HG03045 (cell line): Measurements from ENCODE around the gene NUB1.

Experiments used
- ATAC-seq: cut with Tn5 transposase; IDR thresholded peaks from one replicate; pipeline ENCODE4 v1.9.1; 2021; ENCODE audit warnings: mild to moderate bottlenecking, moderate library complexity; ENCODE audit not compliant: unreplicated experiment

Gene NUB1

DNA sequence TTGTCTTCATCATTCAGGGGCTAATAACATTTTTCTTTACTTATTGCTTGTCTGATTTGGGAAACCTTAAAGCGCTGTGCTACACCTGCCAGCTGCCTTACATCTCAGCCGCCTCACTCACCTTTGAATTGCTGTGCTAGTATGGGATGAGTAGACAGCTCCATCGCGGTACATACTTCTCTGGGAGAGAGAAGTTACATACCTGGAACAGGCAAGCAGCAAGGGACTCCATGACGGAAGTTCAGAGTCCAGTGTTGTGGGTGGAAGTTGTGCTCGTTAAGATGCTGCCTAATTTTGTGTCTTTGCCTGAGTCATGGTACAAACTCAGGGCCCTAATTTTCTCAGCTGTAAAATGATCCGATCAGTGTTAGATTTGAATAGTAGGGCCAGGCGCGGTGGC, 1.9 kb downstream of the NUB1 start:
- no peak for ATAC-seq

DNA sequence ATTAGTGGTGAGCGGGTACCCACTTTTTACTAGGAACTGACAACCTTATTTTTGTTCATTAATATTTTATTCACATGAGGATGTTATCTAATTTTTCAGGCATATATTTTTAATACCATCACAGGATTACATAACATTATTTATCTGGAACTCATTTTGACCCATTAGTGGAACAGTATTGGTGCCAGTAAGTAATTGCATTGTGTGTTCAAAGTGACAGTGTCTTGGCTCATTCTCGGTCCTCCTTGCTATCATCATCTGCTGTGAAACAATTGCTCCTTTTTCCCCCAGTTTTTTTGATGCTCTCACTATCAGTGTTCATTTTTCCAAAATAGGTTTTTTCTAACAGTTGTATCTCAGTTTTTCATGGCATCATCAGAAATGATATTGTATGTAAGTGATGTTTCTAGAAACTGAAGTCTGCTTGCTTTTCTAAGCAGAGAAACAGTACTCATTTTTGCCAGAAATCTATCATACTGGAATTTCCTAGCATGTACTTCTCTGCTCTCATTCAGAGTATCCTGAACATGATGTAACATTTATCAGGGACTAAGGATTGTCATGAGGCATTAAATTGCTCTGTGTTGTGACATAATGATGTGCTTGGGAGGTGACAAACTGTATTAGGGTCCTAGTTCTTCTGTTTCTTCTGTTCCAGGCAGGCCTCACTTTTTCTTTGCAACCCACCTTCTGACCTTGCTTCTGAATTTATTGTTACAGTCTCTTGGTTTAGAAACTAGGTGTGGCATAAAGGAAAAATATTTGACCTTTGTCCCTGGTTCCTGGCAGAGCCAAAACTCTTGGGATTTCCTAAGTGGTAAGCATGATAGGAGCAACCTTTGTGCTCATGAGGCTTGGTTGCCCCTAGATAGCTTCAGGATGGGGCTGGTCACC, 4.2 kb downstream of the NUB1 start:
- ATAC-seq, result no peak

DNA sequence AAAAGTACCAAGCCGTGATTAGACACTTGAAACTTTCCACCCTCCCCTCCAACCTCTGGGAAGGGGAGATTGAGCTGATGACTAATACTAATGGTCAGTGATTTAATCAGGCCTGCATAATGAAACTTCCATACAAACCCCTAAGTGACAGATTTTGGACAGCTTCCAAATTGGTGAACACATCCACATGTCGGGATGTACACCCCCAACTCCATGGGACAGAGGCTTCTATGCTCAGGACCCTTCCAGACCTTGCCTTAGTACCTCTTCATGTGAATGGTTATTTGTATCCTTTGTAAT, 4.8 kb downstream of the NUB1 start:
- no peak for ATAC-seq

DNA sequence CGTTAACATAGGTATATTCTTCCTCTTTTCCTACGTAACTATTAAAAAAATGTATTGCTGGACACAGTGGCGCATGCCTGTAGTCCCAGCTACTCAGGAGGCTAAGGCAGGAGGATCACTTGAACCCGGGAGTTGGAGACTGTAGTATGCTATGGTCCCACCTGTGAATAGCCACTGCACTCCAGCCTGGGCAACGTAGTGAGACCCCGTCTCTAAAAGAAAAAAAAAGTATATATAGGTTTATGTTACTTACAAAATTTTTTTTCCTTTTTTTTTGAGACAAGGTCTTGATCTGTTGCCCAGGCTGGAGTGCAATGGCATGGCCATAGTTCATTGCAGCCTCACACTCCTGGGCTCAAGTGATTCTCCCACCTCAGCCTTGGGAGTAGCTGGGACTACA, 5.6 kb downstream of the NUB1 start:
- no peak for ATAC-seq

DNA sequence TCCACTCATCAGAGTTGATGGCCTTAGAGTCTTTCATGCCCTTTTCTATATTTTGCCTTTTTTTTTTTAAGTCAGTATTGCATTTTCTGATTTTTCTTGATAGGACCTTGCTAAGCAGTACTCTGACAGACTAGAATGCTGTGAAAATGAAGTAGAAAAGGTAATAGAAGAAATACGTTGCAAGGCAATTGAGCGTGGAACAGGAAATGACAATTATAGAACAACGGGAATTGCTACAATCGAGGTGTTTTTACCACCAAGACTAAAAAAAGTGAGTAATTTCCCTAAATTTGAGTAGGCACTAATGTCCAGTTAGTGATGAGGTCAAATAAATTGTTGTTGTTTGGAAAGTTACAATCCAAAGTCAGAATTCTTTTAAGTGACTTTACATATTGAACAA, 7.4 kb downstream of the NUB1 start:
- ATAC-seq, result no peak

DNA sequence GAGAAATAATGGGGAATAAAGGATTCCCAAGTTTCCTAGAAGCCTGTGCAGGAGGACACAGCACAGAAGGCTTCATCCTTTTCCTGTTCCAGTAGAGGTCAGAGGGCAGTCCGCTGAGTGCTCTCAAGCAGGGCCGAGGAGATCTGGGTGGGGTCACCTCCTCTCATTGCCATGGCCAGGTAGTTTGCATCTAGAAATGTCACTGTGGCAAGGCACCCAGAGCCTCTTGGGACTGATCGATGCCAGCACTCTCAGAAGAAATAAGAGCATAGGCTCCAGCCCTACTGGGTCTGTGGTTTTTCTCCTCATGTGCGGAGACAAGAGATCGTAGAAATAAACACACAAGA, 7.9 kb downstream of the NUB1 start:
- ATAC-seq, result peak; percentile 41

DNA sequence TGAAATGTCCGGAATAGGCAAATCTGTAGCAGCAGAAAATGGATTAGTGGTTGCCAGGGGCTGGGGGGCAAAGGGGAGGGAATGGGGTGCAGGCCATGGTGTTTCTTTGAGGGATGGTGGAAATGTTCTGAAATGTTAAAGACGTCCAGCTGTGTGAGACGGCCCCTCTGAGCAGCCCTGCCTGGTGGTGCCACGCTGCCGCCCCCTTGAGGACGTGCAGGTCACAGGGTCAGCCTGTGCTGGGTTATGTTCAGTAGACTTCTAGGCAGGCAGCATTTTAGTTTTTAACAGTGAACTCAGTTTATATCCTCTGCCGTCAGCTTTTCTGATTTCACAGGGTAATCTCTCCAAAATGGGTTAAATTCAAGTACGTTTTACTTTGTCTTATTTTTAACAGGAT, 9.4 kb downstream of the NUB1 start:
- no peak for ATAC-seq

DNA sequence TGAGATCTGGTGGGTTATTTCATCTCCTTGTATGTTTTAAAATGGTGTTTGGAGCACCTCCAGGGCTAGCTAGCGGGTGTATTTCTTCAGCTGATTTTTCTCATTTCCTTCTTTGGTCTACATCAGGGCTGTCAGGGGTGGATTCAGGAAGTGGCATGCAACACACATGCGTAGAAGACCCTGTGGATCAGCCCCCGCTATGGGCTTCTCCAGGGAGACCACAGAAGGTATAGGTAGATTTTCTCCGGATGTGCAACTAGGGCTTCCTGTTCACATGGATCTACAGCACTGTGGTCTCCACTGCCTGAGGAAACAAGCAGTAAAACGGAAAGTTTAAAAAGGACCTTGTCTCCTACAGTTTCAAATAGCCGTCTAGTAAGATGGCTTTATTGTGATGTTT, 10.4 kb downstream of the NUB1 start:
- no peak for ATAC-seq

DNA sequence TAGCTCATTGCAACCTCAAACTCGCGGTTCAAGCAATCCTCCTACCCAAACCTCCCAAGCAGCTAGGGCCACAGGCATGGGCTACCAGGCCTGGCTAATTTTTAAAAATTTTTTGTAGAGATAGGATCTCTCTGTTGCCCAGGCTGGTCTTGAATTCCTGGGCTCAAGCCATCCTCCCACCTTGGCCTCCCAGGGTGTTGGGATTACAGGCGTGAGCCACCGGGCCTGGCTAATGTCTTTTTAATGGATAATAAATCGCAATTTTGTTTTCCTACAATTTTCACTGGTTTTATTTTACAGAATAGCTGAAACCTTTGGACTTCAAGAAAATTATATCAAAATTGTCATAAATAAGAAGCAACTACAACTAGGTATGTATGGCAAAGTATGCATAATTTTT, 10.9 kb downstream of the NUB1 start:
- ATAC-seq, result no peak

DNA sequence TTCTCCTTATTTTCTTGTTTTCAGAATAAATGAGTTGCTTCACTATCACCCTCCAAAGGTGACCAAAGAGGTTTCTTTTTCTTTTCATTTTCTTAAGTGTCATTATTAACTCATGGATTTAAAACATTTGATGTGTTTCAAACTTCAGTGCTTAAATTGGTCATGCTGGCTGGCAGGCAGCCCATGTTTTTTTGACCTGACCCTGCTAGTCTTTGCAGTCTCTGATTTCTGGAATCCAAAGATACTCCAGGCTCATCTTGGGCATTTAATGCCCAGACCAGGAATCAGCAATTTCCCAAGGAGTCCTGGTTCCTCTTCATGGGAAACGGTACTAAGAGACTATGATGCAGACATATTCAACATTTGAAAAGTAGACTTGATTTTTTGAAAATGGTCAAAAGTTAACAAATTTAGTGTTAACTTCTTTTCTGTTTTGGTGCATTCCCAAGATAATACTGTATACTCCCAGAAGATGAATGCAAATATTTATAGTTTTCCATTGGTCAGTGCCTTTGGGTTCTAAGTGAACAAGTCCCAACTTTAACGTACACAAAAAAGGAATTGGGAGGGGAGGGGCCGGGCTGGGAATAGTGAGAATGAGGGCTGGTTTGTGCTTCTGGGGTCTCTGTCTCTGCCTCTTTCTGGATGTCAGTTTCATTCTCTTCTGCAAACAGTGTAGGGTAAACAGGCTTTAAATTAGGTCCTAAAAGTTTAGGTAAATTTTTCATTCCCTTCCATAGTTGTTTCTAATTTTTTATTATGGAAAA, 19.8 kb downstream of the NUB1 start:
- no peak for ATAC-seq

DNA sequence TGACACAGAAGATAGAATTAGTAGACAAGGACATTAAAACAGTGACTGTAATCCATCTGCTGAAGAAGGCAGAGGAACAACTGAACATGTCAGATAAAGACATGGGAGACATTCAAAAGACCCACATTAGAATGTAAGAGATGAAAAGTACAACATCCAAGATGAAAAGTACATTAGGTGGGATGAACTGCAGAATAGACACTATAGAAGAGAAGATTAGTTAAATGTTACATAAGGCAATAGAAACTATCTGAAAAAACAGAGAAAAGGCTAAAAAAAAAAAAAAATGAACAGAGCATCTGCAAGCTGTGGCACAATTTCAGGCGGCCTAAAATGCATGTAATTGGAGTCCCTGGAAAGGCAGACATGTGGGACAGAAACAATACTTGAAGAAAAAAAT, 21.6 kb downstream of the NUB1 start:
- no peak for ATAC-seq

DNA sequence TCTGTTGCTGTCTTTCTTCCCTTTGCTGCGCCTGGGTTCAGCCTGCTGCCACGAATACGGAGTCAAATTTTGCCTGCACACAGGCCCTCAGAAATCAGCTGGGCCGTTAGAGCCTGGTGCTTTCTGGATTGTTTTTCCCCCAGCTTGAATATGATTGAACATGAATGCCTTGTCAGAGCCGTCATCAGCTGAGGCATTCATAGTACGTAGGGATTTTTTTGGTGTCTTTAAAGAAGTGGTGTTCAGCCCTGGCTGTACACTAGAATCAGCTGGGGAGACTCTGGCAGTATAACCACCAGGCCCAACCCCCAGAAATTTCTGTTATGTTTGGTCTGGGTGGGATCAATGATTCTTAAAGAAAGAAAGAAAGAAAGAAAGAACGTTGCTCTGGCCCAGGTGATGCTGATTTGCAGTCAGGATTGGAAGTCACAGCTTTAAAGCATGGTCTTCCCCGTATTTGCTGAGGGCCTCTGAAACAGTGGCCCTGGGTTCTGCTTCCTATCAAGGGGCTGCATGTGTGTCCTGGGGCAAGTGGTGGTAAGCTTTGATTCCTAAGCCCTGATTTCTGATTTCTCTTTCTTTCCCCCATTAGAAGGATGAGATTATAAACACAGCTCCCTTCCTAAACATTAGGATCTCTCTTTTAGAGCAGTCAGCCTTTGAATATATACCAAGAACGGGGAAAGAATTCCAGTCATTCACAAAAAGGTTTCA, 24.7 kb downstream of the NUB1 start:
- ATAC-seq, result no peak

DNA sequence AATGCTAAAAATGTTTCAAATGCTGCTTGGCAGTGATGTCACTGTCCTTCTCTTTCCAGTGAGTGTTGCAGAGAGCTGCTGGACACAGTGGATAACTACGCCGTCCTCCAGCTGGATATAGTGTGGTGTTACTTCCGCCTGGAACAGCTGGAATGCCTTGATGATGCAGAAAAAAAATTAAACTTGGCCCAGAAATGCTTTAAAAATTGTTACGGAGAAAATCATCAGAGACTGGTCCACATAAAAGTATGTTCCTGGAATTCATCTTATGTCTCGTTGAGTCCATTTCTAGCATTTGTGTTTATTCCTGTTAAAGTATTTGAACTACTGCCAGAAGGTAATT, 25.2 kb downstream of the NUB1 start:
- ATAC-seq, result no peak

DNA sequence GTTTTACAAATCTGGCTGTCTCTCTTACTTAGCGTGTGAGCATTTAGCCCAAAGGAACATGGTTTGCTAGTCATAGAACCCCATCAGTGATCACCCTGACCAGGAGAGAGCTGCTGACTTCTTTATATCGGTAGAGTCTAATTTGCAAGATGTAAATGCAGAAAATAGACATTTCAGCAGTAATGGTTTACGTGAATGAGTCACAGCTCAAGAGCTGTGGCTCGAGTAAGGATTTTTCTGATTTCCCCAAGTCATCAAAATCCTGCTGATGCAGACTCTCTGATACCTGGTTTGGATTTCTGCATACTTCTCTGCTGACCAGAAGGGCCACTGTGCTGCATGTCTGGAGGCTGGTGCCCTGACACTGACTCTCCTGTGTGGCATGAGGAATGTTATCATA, 25.7 kb downstream of the NUB1 start:
- no peak for ATAC-seq

DNA sequence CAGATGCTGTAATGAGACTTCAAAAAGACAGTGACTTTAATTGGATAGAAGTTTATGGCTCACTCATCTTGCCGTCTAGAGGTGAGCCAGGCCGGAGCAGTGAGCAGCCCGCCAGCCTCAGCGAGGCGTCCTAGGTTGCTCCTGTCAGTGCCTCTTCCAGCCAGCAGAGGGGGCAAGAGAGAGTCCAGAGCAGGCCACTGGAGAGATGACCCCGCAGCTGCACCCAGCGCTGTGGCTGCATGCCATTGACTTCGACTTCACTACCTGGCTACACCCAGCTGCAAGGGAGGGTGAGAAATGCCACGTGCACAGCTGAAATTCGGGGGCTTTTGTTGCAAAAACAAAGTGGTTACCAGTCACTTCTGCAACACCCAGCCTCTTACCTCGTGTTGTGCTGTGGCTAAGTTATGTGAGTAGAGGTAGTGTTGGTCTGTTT, 26.5 kb downstream of the NUB1 start:
- ATAC-seq, result peak; percentile 96

DNA sequence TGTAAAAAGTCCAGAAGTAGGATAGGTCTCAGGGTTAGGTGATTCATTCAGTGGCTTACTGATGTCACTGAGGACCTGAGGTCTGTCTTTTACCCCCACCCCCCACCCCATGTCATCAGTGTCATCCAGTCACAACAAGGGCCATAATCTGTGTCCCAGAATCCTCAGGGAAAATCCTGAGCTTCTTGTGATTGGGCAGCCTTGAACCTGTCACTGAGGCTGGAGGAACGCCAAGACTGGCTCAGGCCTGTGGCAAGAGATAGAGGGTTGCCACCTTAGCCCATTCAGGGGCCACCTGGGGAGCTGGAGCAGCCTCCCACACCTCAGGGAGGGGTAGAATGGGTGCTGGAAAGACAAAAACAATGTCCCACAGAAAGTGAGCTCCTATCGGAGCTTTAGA, 29.7 kb downstream of the NUB1 start:
- ATAC-seq, result no peak

DNA sequence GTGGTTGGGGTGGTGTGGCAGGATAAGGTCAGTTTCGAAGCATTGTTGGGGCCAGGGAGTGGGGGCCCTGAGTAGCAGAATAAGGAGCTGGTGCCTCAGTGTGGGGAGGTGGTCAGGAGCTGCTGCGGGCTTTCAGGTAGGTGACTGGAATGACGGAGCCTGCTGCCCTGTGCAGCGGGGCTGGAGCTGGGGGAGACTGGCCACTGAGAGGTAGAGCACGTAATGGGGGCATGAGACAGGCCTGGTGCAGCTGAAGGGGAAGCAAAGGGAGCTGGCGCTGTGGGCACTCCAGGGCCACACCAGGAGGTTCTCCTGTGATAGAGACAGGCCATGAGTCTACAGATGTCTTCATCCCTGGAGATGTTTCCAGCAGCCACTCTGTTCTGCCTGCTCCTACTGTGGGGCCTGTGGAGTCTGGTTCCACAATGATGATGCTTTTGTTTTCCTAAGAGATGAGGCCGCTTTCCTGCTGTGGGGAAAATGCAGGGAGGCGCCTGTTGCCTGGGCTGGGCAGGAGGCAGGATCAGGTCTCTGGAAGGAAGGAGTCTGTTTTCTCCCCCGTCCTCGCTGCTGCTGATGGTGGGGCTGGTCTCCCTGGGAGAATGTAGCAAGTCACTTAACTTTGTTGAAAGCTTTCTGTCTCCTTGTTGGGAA, 31.1 kb downstream of the NUB1 start:
- ATAC-seq, result no peak

DNA sequence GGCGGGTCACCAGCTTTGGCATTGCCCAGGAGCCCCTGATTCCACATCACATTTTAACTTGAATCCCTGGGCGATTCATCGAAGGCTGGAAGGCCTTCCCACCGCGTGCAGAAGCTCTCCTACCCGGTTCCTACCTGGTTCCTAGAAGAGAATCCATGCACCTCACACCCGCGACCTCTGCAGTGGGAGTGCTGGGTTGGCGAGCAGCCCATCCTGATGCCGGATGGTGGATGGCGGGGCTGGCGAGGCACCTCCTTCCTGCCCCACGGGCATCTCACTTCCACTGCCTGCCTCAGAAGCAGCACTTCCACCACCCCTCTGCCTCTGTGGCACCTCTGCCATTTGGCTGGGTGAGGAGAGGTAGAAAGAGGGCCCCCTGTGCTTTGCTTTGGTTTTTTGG, 32.0 kb downstream of the NUB1 start:
- no peak for ATAC-seq

DNA sequence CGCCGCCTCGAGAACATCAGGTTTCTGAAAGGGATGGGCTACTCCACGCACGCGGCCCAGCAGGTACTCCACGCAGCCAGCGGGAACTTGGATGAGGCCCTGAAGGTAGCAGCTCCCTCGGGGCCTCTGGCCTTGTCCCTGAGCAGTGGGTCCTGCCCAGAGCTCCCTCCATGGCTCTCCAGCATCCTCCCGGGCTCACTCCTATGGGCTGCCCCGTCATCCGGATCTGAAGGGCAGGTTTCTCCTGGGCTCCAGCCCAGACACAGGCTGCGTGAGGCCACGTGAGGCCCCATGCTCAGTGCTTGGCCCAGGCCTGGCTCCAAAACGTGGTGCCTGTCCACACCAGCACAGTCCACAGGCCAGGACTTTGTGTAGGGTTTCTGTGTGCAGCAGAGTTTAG, 32.5 kb downstream of the NUB1 start:
- ATAC-seq, result no peak

DNA sequence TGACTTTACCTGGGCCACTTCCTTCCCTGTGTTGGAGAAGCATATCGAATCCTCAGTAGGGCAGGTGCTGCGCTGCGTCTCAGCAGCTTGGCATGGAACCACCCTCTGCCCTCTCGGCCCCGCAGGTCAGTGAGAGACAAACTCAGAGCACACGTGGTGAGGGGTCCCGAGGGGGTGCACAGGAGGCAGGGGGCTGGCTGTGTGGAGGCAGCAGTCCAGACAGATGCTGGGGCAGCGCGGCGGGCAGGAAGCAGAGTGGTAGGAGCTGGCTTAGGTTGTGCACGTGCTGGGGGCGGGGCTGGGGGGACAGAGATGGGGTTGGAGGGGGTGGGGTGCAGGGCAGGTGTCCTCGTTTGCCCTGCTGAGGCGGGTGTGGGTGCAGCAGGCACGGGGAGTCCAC, 33.1 kb downstream of the NUB1 start:
- no peak for ATAC-seq

DNA sequence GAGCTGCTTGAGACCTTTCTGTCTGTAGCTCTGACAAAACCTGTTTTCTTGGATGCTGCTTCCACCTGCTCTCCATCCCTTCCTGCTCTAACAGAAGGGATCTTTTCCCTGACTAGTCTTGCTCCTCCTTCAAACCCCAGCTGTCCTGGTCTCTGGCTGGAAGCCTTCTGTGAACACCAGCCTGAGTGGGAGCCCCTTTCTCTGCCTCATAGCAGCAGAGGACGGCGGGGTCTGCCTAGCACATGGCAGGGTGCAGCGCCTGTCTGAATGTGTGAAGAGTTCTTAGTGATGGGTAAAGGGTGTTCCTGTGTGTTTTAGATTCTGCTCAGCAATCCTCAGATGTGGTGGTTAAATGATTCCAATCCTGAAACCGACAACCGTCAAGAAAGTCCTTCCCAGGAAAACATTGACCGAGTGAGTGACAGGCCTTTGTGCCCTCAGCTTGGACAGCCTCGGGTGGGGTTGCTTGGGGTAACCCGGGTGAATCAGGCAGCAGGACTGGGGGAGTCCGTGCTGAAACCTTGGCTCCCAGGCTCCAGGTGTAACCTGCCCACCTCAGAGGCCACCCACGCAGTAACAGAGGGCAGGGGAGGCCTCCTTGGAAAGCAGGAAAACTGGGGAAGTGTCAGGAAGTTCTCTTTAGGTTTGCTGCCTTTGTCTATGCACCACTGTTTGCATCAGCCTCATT, 34.1 kb downstream of the NUB1 start:
- ATAC-seq, result no peak
